NCI-H748 (cell line): ENCODE measurements around the gene OMG.
"Not testable (repeated sequence)": the region's sequence is repeated elsewhere in the genome, so short reads cannot be mapped to it uniquely, and the experiment has no call there.

Experiments
- DNase-seq: peaks from one replicate; lab custom pipeline; 2025; ENCODE audit not compliant: unreplicated experiment; lab: John Stamatoyannopoulos, UW

Gene OMG

GRCh38 chr17:31308372-31309334 is 11.6 kb upstream of the OMG start:
- no peak for DNase-seq

- no peak for DNase-seq
Measured at GRCh38 chr17:31307640-31308039, 10.6 kb upstream of the OMG start.

- DNase-seq, result no peak
Measured at GRCh38 chr17:31299624-31300023, 2.6 kb upstream of the OMG start.

- DNase-seq, result no peak
Measured at GRCh38 chr17:31296142-31296541, 897 bp downstream of the OMG start.

GRCh38 chr17:31295489-31295871 is 1.6 kb downstream of the OMG start:
- DNase-seq, result no peak

- no peak for DNase-seq
Measured at GRCh38 chr17:31294820-31295488, 2.1 kb downstream of the OMG start.

- DNase-seq, result no peak
Measured at GRCh38 chr17:31294231-31294630, 2.8 kb downstream of the OMG start.

GRCh38 chr17:31293581-31293980 is 3.5 kb downstream of the OMG start:
- no peak for DNase-seq

- no peak for DNase-seq
Measured at GRCh38 chr17:31291820-31292219, 5.2 kb downstream of the OMG start.

GRCh38 chr17:31289790-31290189 is 7.2 kb downstream of the OMG start:
- DNase-seq, result no peak

GRCh38 chr17:31287932-31288331 is 9.1 kb downstream of the OMG start:
- not testable (repeated sequence) for DNase-seq

- DNase-seq, result no peak
Measured at GRCh38 chr17:31286587-31286986, 10.5 kb downstream of the OMG start.

GRCh38 chr17:31283841-31284240 is 13.2 kb downstream of the OMG start:
- no peak for DNase-seq

- no peak for DNase-seq
Measured at GRCh38 chr17:31281061-31281460, 16.0 kb downstream of the OMG start.

- DNase-seq, result no peak
Measured at GRCh38 chr17:31279401-31279800, 17.6 kb downstream of the OMG start.

GRCh38 chr17:31275116-31275515 is 21.9 kb downstream of the OMG start:
- no peak for DNase-seq

GRCh38 chr17:31274252-31274651 is 22.8 kb downstream of the OMG start:
- DNase-seq, result peak; percentile 77

- peak; percentile 5 for DNase-seq
Measured at GRCh38 chr17:31273516-31273915, 23.5 kb downstream of the OMG start.

- DNase-seq, result peak; percentile 6
Measured at GRCh38 chr17:31272803-31273202, 24.2 kb downstream of the OMG start.

GRCh38 chr17:31272236-31272635 is 24.8 kb downstream of the OMG start:
- no peak for DNase-seq

GRCh38 chr17:31269578-31269983 is 27.5 kb downstream of the OMG start:
- DNase-seq, result no peak

- no peak for DNase-seq
Measured at GRCh38 chr17:31269036-31269577, 27.9 kb downstream of the OMG start.
